PC-9 (cell line): ENCODE measurements around the gene CACNA2D4. TPM values are rescaled to one million over a fixed set of nuclear protein-coding genes. Genes with fewer than 3 reads are reported as not detected.

Experiments
- BruUV-seq: library from RNA; stranded (reverse); fragments of 400-500 nt; replicated peaks from 2 replicates; lab custom pipeline; 2021; lab: Mats Ljungman, UMichigan
- CTCF ChIA-PET: fragments of 300-600 bp; sonication (Branson Sonifier 250); formaldehyde crosslinking; loops from one replicate; lab custom pipeline; 2022; ENCODE audit warnings: antibody characterized with exemption; lab: Charles Lee
- POLR2A ChIA-PET: fragments of 300-600 bp; sonication (Branson Sonifier 250); formaldehyde crosslinking; loops from one replicate; lab custom pipeline; 2022; ENCODE audit warnings: antibody characterized with exemption; ENCODE audit not compliant: unreplicated experiment; lab: Charles Lee
- DNase-seq, 2 experiments: peaks; one replicate each; pipeline versions ENCODE4 v3.0.0 to v3.0.0-alpha.2; 2015 to 2022; ENCODE audit warnings: mixed read lengths in 1 of 2
- H2AFZ ChIP-seq: fragments of 200-600 bp; sonication (generic); 2 replicates; pipeline ENCODE4 v1.8.1; 2017; ENCODE audit warnings: antibody characterized with exemption
- H3F3A ChIP-seq: fragments of 200-600 bp; sonication (generic); 2 replicates; pipeline ENCODE4 v1.8.1; 2017; ENCODE audit warnings: antibody characterized with exemption, mild to moderate bottlenecking, low read depth; ENCODE audit not compliant: insufficient read depth
- H3K27ac ChIP-seq: fragments of 200-600 bp; sonication (generic); 2 replicates; pipeline ENCODE4 v1.6.1; 2016; ENCODE audit warnings: mixed run types
- H3K27me3 ChIP-seq: fragments of 200-600 bp; sonication (generic); 2 replicates; pipeline ENCODE4 v1.6.1; 2016; ENCODE audit warnings: low read depth, mixed run types; ENCODE audit not compliant: insufficient read depth
- H3K36me3 ChIP-seq: fragments of 200-600 bp; sonication (generic); 2 replicates; pipeline ENCODE4 v1.6.1; 2016; ENCODE audit warnings: low read depth, mixed run types
- H3K4me1 ChIP-seq: fragments of 200-600 bp; sonication (generic); replicated peaks from 2 replicates; pipeline ENCODE4 v1.6.1; 2016; ENCODE audit warnings: mixed run types; ENCODE audit not compliant: insufficient read depth
- H3K4me2 ChIP-seq: fragments of 200-600 bp; sonication (generic); 2 replicates; pipeline ENCODE4 v1.6.1; 2017; ENCODE audit warnings: mixed run types
- H3K4me3 ChIP-seq: fragments of 200-600 bp; sonication (generic); 2 replicates; pipeline ENCODE4 v1.6.1; 2016; ENCODE audit warnings: mixed run types
- H3K79me2 ChIP-seq: fragments of 200-600 bp; sonication (generic); 2 replicates; pipeline ENCODE4 v1.6.1; 2017; ENCODE audit warnings: low read depth, mixed run types
- H3K9me2 ChIP-seq: fragments of 200-600 bp; sonication (generic); 2 replicates; pipeline ENCODE4 v1.8.1; 2017; ENCODE audit warnings: mild to moderate bottlenecking; ENCODE audit not compliant: insufficient read depth
- H3K9me3 ChIP-seq: fragments of 200-600 bp; sonication (generic); 2 replicates; pipeline ENCODE4 v1.8.1; 2016; ENCODE audit warnings: low read depth; ENCODE audit not compliant: insufficient read depth
- H4K20me1 ChIP-seq: fragments of 200-600 bp; sonication (generic); 2 replicates; pipeline ENCODE4 v1.8.1; 2017; ENCODE audit not compliant: insufficient read depth
- CTCF ChIP-seq: fragments of 200-600 bp; sonication (generic); conservative IDR thresholded peaks from 2 replicates; pipeline ENCODE4 v1.6.1; 2017; ENCODE audit warnings: mixed run types, antibody characterized with exemption, mild to moderate bottlenecking, moderate library complexity
- EZH2 ChIP-seq: fragments of 200-600 bp; sonication (generic); IDR thresholded peaks from 2 replicates; pipeline ENCODE4 v1.8.0; 2017; ENCODE audit warnings: antibody characterized with exemption, low read depth
- intact Hi-C: fragments of 100-400 bp; cut with micrococcal nuclease; formaldehyde crosslinking; loops from one replicate; pipeline ENCODE4 v1.10.0; 2022; ENCODE audit not compliant: unreplicated experiment
- total RNA-seq: library from RNA; stranded (reverse); gene quantifications from 2 replicates; pipeline ENCODE4 v1.2.3, GENCODE V29; 2021

CACNA2D4 gene
- total RNA-seq, 1 experiment from 2014 or later: not detected

GRCh38 chr12:1777798-1778197 is 140.7 kb downstream of the CACNA2D4 start:
- TF ChIP-seq EZH2 (no peak), CTCF (no peak)
- intact Hi-C loops: no loop called here
- H3F3A ChIP-seq: peaks cover 66% of the 10 kb centered on the region
- BruUV-seq: no TSS peak
- CTCF ChIA-PET: no interaction called here
- H3K4me2 ChIP-seq: no peak overlapping the region
- POLR2A ChIA-PET: no interaction called here
- H3K27me3 ChIP-seq: no peaks in the 10 kb centered on the region
- no peak overlapping the region for H2AFZ ChIP-seq
- H4K20me1 ChIP-seq: peaks cover 6% of the 10 kb centered on the region; the same call in 1 of the 2 replicates
- H3K27ac ChIP-seq: no peak overlapping the region
- peaks cover 26% of the 10 kb centered on the region for H3K79me2 ChIP-seq
- DNase-seq: no peak
- no peak overlapping the region for H3K4me3 ChIP-seq
- H3K9me2 ChIP-seq: no peaks in the 10 kb centered on the region
- no peaks in the 10 kb centered on the region for H3K9me3 ChIP-seq
- H3K4me1 ChIP-seq: peaks cover 27% of the 10 kb centered on the region
- H3K36me3 ChIP-seq: peaks cover 34% of the 10 kb centered on the region

GRCh38 chr12:1776170-1776921 is 142.1 kb downstream of the CACNA2D4 start:
- Histone ChIP-seq H3K4me3 (no peak overlapping the region), H2AFZ (no peak overlapping the region), H3K4me1 (peaks cover 27% of the 10 kb centered on the region), H3F3A (peaks cover 55% of the 10 kb centered on the region), H4K20me1 (peaks cover 9% of the 10 kb centered on the region), H3K4me2 (peak overlapping the region; percentile 20), H3K27ac (0 out of 2 replicates have a peak overlapping the region, but pooled peaks have one; percentile 14), H3K27me3 (no peaks in the 10 kb centered on the region), H3K79me2 (peaks cover 37% of the 10 kb centered on the region), H3K9me2 (no peaks in the 10 kb centered on the region), H3K9me3 (no peaks in the 10 kb centered on the region), H3K36me3 (peaks cover 39% of the 10 kb centered on the region)
- no TSS peak for BruUV-seq
- ChIA-PET CTCF (no interaction called here), POLR2A (interaction anchor here (0.7 kb wide), 2 partner anchors 86 to 184 kb away, joined by 5 read pairs; partner anchors contain the start of gene ADIPOR2)
- intact Hi-C loops: no loop called here
- TF ChIP-seq CTCF: no peak
- no peak for TF ChIP-seq EZH2
- DNase-seq: peak in 1 of 2 experiments; percentile 77

GRCh38 chr12:1773937-1774655 is 144.4 kb downstream of the CACNA2D4 start:
- no peak overlapping the region for H3K4me2 ChIP-seq

More at GRCh38 chr12:1773937-1774655, 144.4 kb downstream of the CACNA2D4 start:
- TF ChIP-seq CTCF: no peak
- no peak for TF ChIP-seq EZH2
- H3K27me3 ChIP-seq: no peaks in the 10 kb centered on the region
- no peak overlapping the region for H3K4me3 ChIP-seq
- peaks cover 9% of the 10 kb centered on the region for H4K20me1 ChIP-seq
- peaks cover 30% of the 10 kb centered on the region for H3K36me3 ChIP-seq
- POLR2A ChIA-PET: no interaction called here
- peaks cover 42% of the 10 kb centered on the region for H3K4me1 ChIP-seq
- no peak overlapping the region for H2AFZ ChIP-seq
- no peaks in the 10 kb centered on the region for H3K9me2 ChIP-seq
- no peak overlapping the region for H3K27ac ChIP-seq
- BruUV-seq: no TSS peak
- peaks cover 44% of the 10 kb centered on the region for H3K79me2 ChIP-seq
- DNase-seq: no peak
- intact Hi-C loops: no loop called here
- peaks cover 49% of the 10 kb centered on the region for H3F3A ChIP-seq
- CTCF ChIA-PET: no interaction called here
- H3K9me3 ChIP-seq: no peaks in the 10 kb centered on the region
